Osteoblast (primary cell): ENCODE data around the gene THBS1. TPM values are rescaled to one million over a fixed set of nuclear protein-coding genes. Genes with fewer than 3 reads are reported as not detected.

Experiments
- DNase-seq: peaks from one replicate; pipeline ENCODE4 v3.0.0; 2011; ENCODE audit warnings: low spot score, mixed read lengths; ENCODE audit not compliant: insufficient read length; ENCODE audit errors: missing footprints
- H2AFZ ChIP-seq: 2 replicates; pipeline ENCODE4 v1.6.0; 2011; ENCODE audit warnings: mild to moderate bottlenecking, low read length
- H3K27ac ChIP-seq: 2 replicates; pipeline ENCODE4 v1.5.1; 2011; ENCODE audit warnings: mild to moderate bottlenecking, low read depth, low read length, moderate library complexity
- H3K27me3 ChIP-seq: 2 replicates; pipeline ENCODE4 v1.6.0; 2012; ENCODE audit warnings: mild to moderate bottlenecking, control low read depth, inconsistent platforms, low read length, moderate library complexity; ENCODE audit not compliant: insufficient read depth
- H3K36me3 ChIP-seq: 2 replicates; pipeline ENCODE4 v1.5.1; 2011; ENCODE audit warnings: mild to moderate bottlenecking, low read length, control low read depth, moderate library complexity; ENCODE audit not compliant: insufficient read depth
- H3K4me1 ChIP-seq: 2 replicates; pipeline ENCODE4 v1.5.1; 2011; ENCODE audit warnings: mild to moderate bottlenecking, low read length, control low read depth, moderate library complexity; ENCODE audit not compliant: insufficient read depth
- H3K4me2 ChIP-seq: 2 replicates; pipeline ENCODE4 v1.6.0; 2011; ENCODE audit warnings: mild to moderate bottlenecking, low read length; ENCODE audit not compliant: insufficient read depth
- H3K4me3 ChIP-seq: fragments of 200-600 bp; sonication (generic); 3 replicates; pipeline ENCODE4 v1.5.1; 2012; ENCODE audit warnings: mild to moderate bottlenecking, low read length, inconsistent platforms; ENCODE audit not compliant: insufficient read depth
- H3K79me2 ChIP-seq: 2 replicates; pipeline ENCODE4 v1.6.0; 2012; ENCODE audit warnings: mild to moderate bottlenecking, low read length, control low read depth, inconsistent platforms; ENCODE audit not compliant: insufficient read depth
- H3K9me3 ChIP-seq: 2 replicates; pipeline ENCODE4 v1.5.1; 2011; ENCODE audit warnings: low read depth, low read length, control low read depth
- H4K20me1 ChIP-seq: 2 replicates; pipeline ENCODE4 v1.6.0; 2012; ENCODE audit warnings: mild to moderate bottlenecking, low read length, control low read depth; ENCODE audit not compliant: insufficient read depth
- CTCF ChIP-seq: IDR thresholded peaks from 2 replicates; pipeline ENCODE4 v1.5.1; 2011; ENCODE audit warnings: mild to moderate bottlenecking, low read depth, low read length, moderate library complexity; ENCODE audit errors: extremely low read depth
- total RNA-seq: library from RNA; depleted of rRNA; stranded (reverse); fragments of >200 nt; gene quantifications from 2 replicates; pipeline ENCODE4 v1.2.3, GENCODE V29; 2012

Gene THBS1
- total RNA-seq, 1 donor, result 8,941 TPM

- H3K4me3 ChIP-seq, result no peak overlapping the region
- H3K4me2 ChIP-seq, result peak overlapping the region; percentile 58
- H3K4me1 ChIP-seq, result peaks cover 15% of the 10 kb centered on the region
- no peaks in the 10 kb centered on the region for H3K36me3 ChIP-seq
- no peaks in the 10 kb centered on the region for H3K27me3 ChIP-seq
- TF ChIP-seq CTCF, result no peak
- no peaks in the 10 kb centered on the region for H3K9me3 ChIP-seq
- H3K27ac ChIP-seq, result no peak overlapping the region
- DNase-seq, result no peak
- no peaks in the 10 kb centered on the region for H4K20me1 ChIP-seq
- no peak overlapping the region for H2AFZ ChIP-seq
- H3K79me2 ChIP-seq, result no peaks in the 10 kb centered on the region
These were observed 60.5 kb downstream of the THBS1 start for GRCh38 chr15:39641191-39641889.

GRCh38 chr15:39642011-39642640 is 61.2 kb downstream of the THBS1 start:
- Histone ChIP-seq H3K36me3 (no peaks in the 10 kb centered on the region), H4K20me1 (no peaks in the 10 kb centered on the region), H3K4me3 (no peak overlapping the region), H3K27me3 (no peaks in the 10 kb centered on the region), H2AFZ (no peak overlapping the region), H3K4me1 (peaks cover 15% of the 10 kb centered on the region), H3K27ac (peak overlapping the region; percentile 53), H3K9me3 (no peaks in the 10 kb centered on the region), H3K79me2 (no peaks in the 10 kb centered on the region), H3K4me2 (peak overlapping the region; percentile 58)
- no peak for TF ChIP-seq CTCF
- DNase-seq, result peak; percentile 66

- Histone ChIP-seq H3K4me3 (no peak overlapping the region), H3K27me3 (no peaks in the 10 kb centered on the region), H3K27ac (no peak overlapping the region), H3K9me3 (no peaks in the 10 kb centered on the region), H3K4me2 (no peak overlapping the region), H3K36me3 (no peaks in the 10 kb centered on the region), H4K20me1 (no peaks in the 10 kb centered on the region), H2AFZ (no peak overlapping the region), H3K79me2 (no peaks in the 10 kb centered on the region), H3K4me1 (peaks cover 15% of the 10 kb centered on the region)
- DNase-seq, result no peak
- no peak for TF ChIP-seq CTCF
These were observed 62.8 kb downstream of the THBS1 start for GRCh38 chr15:39643727-39644126.

GRCh38 chr15:39644136-39644535 is 63.3 kb downstream of the THBS1 start:
- H2AFZ ChIP-seq, result no peak overlapping the region
- no peak overlapping the region for H3K27ac ChIP-seq
- DNase-seq, result no peak
- H3K9me3 ChIP-seq, result no peaks in the 10 kb centered on the region
- no peak overlapping the region for H3K4me3 ChIP-seq
- peaks cover 15% of the 10 kb centered on the region for H3K4me1 ChIP-seq
- H3K36me3 ChIP-seq, result no peaks in the 10 kb centered on the region
- no peaks in the 10 kb centered on the region for H3K27me3 ChIP-seq
- TF ChIP-seq CTCF, result no peak
- no peak overlapping the region for H3K4me2 ChIP-seq
- no peaks in the 10 kb centered on the region for H4K20me1 ChIP-seq
- no peaks in the 10 kb centered on the region for H3K79me2 ChIP-seq
